ENCODE measurements around the gene FAM168A.

- TF ChIP-seq EZH2phosphoT487 (IDR thresholded peaks at IDR 0.05; ENCODE audit: low read length): no peak
- TF ChIP-seq CTCF (IDR thresholded peaks at IDR 0.05; ENCODE audit: low read length): no peak
These were observed 169.2 kb downstream of the FAM168A start for GRCh38 chr11:73428699-73429098.
